Inflammatory macrophage treated with lipopolysaccharide for 1 hour (primary cell): Measurements from ENCODE around the gene CXCR5.

ENCODE experiments used
- DNase-seq, 2 donors: peaks; one replicate each; pipeline ENCODE4 v3.0.0-alpha.2; 2020 to 2022

The CXCR5 gene

GRCh38 chr11:118877487-118878162, 6.1 kb upstream of the CXCR5 start:
- DNase-seq, result no peak

GRCh38 chr11:118878163-118878563, 5.5 kb upstream of the CXCR5 start:
- no peak for DNase-seq

GRCh38 chr11:118881228-118881627, 2.5 kb upstream of the CXCR5 start:
- no peak for DNase-seq

GRCh38 chr11:118882491-118882890, 1.2 kb upstream of the CXCR5 start:
- DNase-seq, result peak; percentile 88 to 95

GRCh38 chr11:118883004-118883367, 706 bp upstream of the CXCR5 start:
- DNase-seq, result no peak

GRCh38 chr11:118884875-118885274, 1.2 kb downstream of the CXCR5 start:
- DNase-seq, result no peak

GRCh38 chr11:118885319-118885718, 1.6 kb downstream of the CXCR5 start:
- no peak for DNase-seq

- peak; percentile 52 for DNase-seq
These were observed 2.3 kb downstream of the CXCR5 start for GRCh38 chr11:118885831-118886565.

GRCh38 chr11:118886681-118887111, 3.0 kb downstream of the CXCR5 start:
- peak; percentile 60 to 91 for DNase-seq

GRCh38 chr11:118887206-118887605, 3.5 kb downstream of the CXCR5 start:
- no peak for DNase-seq

GRCh38 chr11:118888398-118888797, 4.7 kb downstream of the CXCR5 start:
- no peak for DNase-seq

- DNase-seq, result no peak
These were observed 6.1 kb downstream of the CXCR5 start for GRCh38 chr11:118889797-118890196.

GRCh38 chr11:118892514-118892913, 8.8 kb downstream of the CXCR5 start:
- no peak for DNase-seq

- no peak for DNase-seq
These were observed 9.3 kb downstream of the CXCR5 start for GRCh38 chr11:118892964-118893363.

- no peak for DNase-seq
These were observed 10.0 kb downstream of the CXCR5 start for GRCh38 chr11:118893662-118894061.

- no peak for DNase-seq
These were observed 10.5 kb downstream of the CXCR5 start for GRCh38 chr11:118894192-118894591.

- DNase-seq, result no peak
These were observed 11.7 kb downstream of the CXCR5 start for GRCh38 chr11:118895093-118896039.

GRCh38 chr11:118896472-118896913, 12.8 kb downstream of the CXCR5 start:
- DNase-seq, result peak; percentile 30 to 31

GRCh38 chr11:118896921-118897591, 13.4 kb downstream of the CXCR5 start:
- DNase-seq, result no peak

- DNase-seq, result no peak
These were observed 14.1 kb downstream of the CXCR5 start for GRCh38 chr11:118897721-118898310.

GRCh38 chr11:118898400-118899295, 15.0 kb downstream of the CXCR5 start:
- no peak for DNase-seq
